HG02884 (cell line): ENCODE data around the gene UPK2.

Source experiments
- ATAC-seq: cut with Tn5 transposase; IDR thresholded peaks from one replicate; pipeline ENCODE4 v1.9.1; 2021; ENCODE audit warnings: mild to moderate bottlenecking, moderate library complexity; ENCODE audit not compliant: unreplicated experiment

Gene UPK2

DNA sequence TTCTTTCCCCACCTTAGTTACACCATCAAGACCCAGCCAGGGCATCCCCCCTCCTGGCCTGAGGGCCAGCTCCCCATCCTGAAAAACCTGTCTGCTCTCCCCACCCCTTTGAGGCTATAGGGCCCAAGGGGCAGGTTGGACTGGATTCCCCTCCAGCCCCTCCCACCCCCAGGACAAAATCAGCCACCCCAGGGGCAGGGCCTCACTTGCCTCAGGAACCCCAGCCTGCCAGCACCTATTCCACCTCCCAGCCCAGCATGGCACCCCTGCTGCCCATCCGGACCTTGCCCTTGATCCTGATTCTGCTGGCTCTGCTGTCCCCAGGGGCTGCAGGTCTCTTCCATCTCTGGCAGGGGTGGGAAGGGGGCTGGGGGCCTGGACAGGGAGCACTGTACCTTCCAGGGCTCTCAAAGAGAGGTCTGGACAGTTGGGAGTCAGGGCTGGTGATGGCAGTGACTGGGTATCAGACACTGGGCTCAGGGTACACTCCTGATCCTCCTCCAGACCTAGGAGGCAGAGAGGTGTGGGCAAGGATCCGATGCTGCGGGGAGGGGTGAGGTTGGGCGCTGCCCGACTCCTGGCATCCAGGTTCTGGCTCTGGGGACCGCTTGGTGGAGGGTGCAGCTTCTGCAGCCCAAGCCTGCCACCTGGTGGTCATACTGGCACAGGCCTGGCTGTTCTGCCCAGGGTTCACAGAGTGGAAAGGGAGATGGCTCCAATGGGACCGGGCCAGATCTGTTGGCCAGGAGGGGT, at the start of gene UPK2:
Gene UPK2, plus strand, starts transcription at position 205 of the 753 bp plus-strand sequence. Its CDS starts 53 bp downstream, at position 258.
- no peak for ATAC-seq

DNA sequence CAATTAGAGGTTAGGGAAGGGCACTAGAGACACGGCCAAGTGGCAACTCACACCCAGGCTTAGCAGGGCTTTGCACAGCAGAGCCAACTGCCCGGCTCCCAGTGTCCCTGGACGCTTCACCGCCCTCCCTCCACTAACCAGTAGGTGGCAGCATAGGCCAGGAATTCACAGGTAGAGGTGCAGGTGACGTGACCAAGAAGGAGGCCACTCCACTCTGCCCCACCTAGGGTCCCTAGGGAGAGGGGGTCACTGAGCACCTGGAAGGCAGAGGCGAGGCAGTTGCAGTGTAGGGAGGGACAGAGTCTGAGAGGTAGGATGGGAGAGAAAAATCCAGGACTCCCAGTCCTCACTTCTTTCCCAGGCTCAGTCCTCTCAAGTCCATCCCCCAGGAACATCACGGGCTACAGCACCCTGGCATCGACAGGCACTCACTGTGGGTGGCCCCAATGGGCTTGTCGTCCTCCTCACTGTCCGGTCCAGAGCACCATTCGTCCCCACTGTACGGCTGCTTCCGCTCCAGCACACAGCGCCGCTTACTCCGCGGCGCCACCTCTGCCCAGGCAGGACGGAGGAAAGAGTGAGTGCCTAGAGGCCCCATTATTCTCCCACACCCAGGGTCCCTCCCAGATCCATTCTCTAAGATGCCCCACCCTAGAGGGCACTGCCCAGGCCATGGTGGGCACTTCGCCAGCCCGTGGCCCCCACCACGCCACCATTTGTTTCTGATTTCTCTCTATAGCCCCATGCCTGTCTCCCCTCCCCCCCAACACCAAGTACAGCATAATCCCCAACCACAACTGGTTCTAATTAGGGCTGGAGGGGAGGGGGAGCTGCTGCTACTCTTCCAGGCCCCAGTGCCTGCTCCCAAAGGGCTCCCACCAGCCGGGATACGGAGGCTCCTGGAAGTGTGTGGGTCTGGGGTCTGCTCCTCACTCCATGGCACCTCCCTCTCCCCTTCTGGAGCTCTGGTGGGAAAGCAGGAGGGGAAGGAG, 48.8 kb upstream of the UPK2 start:
- ATAC-seq = no peak

DNA sequence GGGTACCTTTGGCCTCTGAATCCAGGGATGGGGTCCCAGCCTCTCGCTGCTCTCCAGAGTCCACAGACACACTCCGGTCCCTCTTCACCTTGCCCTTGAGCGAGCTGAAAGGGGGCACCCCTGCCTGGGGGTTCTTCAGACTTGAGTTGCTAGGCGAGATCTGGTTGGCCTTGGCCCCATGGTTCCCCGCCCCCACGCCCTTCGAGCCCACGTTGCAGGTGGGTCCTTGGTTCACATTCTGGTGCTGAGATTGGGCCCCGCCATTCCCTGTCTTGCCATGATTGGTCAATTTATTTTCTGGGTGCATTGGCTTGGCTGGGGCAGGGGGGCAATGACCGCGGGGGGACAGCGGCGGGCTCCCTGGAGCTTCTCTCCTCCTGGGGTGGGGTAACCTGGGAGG, 47.8 kb upstream of the UPK2 start:
- ATAC-seq = no peak

DNA sequence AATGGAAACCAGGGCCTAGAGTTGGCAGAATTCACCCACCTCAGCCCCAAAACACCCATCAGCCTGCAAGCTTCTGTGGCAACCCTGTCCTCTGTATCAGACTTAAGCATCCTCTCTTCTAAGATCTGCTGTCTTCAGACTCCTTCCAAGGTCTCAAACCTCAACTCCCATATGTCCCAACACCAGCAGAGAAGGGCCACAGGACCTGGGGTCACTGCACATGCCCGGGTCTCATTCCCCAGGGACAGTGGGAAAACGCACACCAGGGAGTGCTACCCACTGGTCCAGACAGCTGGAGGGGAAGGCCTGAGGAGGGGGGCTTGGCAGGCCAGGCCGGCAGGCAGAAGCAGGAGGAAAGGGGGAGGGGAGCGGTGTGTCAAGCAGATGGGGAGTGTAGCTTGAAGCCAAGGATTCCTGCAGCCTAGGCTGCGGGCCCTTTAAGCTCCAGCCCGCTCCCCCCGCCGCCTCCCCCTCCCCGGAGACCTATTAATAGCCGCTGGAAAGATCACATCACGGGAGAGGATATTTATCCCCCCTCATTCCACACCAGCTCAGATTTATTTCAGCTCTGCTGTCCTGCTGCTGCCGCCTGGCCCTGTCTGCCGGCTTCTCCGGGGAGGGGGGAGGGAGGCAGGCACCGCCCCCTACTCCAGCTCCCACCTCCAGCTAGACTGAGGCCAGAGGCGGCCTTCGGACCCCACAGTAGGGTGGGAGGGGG, 47.0 kb upstream of the UPK2 start:
- no peak for ATAC-seq

DNA sequence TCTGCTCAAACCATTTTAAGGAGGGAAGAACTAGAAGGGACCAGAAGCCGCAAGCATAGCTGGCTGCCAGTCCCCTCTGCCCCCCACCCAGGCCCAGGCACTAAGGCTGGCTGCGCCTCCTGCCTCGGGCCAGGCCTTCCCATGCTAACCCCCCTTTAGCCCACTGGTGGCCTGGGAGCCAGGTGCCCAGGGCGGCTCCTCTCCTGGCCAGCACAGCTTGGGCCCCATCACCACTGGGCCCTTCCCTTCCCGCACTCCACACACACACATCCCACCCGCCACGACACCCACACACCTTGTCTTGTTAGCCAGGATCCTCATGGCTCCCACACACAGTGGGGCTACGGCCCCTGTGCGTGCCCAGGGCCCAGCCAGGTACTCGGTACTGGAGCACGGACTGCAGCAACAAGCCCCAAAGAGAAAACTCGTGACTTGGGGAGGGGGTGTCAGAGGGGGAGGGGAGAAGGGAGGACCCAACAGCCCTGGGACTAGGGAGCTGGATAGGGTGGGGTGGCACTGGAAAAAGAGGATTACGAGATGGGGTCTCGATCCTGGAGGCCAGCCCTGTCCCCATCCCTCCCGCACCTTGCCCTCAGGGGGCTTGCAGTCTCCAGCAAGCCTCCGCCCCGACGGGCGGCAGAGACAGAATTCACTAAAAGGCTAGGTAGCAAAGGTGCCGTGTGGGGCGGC, 46.3 kb upstream of the UPK2 start:
- ATAC-seq = no peak

DNA sequence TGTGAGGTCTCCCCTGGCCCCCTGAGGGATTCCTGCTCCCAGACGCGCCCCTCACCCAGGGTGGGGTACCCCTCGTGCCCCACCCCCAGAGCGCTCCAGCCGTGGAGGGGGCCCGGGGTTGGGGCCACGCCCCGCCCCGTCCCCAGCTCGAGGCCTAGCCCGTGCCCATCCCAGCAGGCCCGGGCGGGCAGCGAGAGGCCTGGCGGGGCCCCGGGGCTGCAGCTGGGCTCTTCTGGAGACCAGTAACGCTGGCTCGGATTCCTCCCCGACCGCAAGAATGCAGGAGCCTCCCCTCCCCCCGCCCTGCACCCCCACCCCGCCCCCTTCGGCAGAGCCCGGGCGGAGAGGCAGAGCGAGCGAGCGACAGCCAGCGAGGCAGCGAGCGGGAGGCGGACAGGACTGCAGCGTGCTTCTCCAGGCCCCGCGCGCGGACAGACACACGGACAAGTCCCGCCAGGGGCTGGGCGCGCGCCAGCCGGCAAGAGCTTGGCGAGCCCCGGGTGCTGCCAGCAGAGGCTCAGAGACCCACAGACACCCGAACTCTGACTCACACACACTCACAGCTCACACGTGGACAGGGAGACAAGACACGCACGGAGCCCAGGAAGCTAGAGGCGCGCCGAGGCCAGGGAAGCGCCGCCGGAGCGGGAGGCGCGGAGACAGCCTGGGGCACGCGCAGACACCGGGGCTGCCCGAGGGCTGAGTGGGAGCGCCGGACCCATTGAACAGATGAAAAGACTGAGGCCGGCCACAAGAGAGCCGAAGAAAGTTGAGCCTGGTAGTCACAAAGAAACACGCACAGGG, 45.6 kb upstream of the UPK2 start:
- ATAC-seq = no peak

DNA sequence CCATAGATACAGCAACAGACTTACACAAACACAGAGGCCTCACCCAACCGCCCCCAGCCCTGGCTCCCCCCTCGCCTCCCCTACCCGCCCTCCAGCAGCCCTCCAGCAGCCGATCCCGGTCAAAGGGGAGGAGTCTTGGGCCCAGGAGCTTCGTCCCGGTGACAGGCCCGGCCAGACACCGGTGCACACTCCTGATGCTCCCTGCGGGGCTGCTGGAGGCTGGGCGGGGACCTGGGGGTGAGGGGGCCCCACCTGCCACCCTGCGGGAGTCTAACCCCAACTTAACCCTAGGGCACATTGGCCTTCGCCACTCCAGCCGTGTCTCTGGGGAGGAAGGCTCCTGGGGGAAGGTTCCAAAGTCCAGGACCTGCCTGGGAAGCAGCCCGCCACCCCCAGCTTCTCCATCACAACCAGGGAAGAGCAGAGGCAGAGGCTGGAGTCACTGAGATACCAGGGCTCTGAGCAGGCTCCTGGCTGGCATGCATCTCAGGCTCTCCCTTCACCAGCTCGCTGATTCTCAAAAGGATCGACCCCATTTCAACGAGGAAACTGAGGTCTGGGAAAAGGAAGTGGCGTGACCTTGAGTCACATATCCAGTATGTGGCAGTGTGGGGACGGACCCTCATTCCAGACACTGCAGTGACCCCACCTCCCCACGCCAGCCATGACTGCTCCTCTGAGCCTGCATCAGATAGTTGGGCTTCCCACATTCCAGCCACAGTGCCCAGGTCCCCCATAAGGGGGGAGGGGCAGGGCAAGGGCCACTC, 44.8 kb upstream of the UPK2 start:
- ATAC-seq = no peak

DNA sequence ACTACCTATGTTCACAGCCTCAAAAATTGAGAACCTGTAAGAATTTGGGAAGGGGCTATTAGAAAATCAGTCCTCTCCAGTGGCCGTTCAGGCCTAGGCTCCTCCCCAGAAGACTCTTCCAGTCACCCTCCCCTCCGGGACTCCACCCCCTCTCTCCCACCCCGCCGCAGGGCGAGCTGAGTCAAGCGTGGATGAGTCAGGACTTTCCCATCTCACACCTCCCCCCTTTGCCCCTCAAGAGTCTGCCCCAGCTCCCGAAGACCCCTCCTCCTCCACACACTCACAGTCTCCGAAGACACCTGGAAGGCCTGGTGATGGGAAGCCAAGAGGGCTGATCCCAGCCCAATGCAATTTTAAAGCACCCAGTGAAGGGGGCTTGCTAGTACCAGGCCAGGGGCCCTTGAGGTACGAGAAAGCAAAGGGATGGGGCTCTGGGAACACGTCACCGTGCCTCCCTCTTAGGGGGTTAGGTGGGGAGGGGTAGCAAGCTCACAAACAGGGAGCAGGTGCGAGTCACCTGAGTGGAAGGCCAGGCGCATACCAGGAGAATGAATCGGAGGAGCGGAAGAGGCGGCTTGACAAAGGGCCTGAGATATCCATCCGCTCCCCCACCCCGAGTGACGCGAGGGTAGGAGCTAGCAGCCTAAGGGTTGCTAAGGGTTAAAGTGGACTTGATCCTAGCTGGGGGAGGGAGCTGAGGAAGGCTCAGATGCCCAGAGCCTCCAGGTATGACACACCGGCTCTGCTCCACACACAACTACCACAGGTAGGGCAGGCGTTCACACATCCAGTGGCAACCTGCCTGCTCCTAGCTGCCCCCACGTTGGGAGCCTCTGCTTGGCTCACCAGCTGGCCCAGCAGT, 44.0 kb upstream of the UPK2 start:
- ATAC-seq = no peak

DNA sequence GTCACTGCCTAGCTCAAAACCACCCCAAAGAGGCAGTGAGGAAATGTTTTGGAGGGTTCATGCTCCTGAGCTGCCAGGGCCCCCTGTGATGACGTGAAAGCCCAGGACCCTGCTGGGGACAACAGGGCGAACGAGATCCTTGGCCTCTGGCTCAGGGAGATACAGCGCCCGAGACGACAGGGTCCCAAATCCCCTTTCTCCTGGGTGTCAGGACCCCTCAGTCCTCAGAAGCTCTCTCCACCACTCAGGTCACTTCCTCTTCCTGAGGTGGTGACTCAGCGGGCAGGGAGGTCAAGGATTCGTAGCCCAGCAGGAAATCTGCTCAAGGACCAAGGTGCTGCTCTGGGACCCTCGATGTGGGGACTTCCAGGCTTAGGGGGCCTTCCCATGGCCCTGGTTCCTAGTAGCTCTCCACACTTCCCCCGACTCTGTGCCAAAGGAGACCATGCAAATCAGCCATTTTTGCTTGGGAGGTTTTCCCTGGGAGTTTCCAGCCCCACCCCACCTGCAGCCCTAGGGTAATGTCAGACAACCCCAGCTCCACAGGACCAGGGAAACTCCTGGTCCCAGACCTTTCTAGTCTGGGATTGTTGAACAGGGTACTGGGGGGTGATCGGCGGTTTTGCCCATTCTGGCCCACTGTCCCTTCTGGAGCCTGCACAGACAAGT, 43.2 kb upstream of the UPK2 start:
- no peak for ATAC-seq

DNA sequence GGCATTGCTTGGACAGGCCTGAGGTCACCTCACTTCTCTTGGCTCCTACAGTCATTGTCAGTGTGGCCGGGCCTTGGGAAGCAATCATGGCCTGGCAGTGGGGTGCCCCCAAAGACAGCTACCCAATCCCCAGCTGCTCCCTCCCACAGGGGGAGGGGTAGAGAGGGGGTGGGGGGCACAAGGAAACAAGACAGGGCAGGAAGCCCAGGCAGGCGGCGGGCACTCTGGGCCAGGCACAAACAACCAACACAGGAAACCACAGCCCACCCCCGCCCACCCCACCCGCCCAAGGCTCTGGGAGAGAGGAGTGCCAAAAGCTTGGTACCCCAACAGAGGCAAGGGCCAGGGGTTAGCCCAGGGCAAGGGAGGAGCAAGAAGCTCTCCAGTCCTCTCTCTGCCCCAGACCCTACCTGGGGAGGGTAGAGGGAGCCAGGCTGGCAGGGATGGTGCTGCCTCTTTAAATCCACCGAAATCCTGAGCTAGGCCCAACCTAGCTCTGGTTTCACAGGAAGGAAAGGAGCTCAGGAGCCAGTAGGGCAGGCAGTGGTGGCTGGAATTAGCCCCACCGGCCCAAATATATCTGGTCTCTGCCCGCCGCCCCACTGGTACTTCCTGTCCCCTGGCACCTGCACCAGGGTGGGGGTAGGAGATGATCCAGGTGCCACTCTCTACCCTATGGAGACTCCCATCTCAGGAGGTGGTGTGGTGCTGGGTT, 42.5 kb upstream of the UPK2 start:
- ATAC-seq = no peak

DNA sequence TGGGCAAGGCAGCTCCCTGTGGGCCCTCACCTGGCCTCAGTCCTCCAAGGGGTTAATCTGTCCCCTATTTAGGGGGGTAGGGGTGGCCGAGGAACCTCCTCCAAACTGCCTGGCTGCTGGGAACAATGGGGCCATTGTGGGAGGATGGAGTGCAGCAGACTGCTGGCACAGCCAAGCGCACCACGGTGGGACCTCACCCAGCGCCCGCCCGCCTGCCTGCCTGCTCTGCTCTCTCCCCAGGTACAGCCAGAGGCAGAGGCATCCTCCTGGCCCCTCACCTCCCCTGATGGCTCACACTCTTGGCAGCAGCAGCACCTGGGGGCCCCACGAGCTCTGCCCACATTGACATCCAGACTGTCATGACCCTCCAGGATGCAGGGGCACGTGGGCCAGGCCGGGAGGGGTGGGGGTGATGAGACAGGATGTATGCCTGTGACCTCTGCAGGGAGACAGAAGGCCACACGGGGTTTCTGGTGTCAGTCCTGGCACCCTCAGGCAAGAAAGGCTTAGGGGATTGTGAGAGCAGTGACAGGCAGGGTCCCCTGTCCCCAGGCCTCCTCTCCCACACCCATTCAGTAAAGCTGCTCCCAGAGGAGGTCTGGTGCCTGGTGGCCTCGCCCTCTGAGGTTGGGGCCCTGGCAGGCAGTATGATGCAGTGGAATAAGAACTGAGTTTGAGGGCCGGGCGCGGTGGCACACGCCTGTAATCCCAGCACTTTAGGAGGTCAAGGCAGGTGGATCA, 41.8 kb upstream of the UPK2 start:
- no peak for ATAC-seq

DNA sequence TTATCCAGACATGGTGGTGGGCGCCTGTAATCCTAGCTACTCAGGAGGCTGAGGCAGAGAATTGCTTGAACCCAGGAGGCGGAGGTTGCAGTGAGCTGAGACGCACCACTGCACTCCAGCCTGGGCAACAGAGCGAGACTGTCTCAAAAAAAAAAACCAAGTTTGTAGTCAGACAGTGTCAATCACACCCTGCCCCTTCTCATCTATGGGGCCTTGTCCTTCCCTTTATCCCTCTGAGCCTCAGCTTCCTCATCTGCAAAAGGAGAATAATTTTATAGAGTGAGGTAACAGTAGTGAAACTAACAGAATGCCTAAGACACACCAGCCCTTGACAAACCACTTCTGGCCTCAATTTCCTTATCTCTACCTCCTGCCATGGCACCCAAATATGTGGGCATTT, 41.1 kb upstream of the UPK2 start:
- ATAC-seq = no peak

DNA sequence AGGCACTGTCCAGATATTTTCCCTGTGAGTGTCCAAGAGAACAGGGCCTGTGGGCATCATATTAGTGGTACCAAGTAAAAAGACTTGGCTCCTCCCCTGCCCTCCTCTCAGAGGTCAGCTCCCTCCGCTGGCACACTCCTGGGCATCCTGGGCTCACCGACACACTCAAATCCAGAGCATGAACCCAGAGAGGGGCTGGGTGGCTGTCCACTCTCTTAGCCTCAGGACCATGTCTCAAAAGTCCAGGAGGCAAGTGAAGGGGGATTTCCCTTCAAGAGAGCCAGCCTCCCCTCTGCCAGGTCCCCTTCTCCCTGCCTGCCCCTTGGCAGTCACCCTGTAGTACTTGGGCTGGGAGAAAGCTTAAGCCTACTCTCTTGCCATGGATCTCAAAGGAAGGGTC, 40.7 kb upstream of the UPK2 start:
- no peak for ATAC-seq

DNA sequence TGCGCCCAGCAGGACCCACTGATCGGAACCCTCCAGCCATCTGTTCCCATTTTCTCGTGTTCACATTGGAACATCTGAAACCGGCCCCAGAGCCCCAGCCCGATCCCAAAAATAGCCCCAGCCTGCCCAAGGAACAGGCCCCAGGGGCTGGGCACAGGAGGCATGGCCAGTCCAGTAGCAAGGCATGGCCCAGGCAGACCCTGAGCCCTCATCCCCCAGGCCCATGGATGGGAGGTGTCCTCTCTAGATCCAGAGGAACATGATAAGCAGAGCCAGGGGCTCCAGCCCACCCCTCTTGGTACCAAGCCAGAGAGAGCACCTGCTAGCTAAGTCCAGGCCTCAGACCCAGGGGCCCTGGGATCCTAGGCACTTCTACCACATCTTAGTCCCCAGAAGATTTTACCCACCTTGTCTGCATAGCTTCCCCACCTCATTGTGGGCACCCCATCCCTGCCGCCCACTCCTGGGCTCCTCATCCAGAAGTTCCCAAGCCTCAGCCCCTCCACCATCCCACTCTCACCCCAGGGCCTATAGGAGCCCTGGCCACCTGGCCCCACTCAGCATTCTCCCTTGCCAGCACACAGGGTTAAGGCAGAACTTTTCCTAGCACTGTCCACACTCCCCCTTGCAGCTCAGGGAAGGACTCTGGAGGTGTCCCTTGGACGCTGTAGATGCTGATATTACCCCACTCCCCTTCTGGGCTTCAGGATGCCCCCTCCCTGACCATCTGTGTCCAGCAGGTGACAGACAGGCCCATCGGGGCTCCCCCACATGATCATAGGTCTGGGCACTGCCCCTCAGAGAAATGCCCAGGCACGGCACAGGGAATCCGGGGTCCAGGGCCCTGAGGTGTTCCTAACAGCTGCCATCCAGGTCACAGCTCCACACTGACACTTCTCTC, 39.9 kb upstream of the UPK2 start:
- ATAC-seq = no peak

DNA sequence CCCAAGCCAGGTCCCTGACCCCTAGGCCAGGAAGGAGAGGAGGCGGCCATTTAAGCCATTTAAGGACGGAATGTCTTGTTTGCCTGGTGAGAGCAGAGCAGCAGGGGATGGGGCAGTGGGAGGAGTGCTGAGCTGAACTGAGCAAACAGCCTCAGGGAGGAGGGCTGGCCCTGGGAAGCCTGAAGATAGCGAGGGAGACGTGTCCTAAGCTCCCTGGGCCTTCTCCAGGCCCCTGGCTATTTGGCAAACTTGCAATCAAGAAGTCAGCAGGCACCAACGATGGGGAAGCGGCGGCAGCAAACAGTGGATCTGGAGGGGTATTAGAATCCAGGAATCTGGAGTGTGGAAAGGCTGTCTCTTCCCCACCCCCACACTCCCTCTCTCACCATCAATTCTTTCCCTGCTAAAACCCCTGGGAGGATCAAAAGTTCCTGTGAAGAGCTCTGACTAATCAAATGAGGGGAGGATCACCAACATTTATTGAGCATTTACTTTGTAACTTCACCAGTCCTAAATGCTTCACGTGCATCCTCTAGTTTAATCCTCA, 39.2 kb upstream of the UPK2 start:
- no peak for ATAC-seq
